DND-41 (cell line): ENCODE measurements around the gene ADAMTSL3.

Source experiments
- EZH2 ChIP-seq: IDR thresholded peaks from 3 replicates; pipeline ENCODE4 v1.6.1; 2012; ENCODE audit warnings: borderline replicate concordance, low read depth, mild to moderate bottlenecking, moderate library complexity, low read length, inconsistent platforms; ENCODE audit not compliant: severe bottlenecking
- TF ChIP-seq, protein P1 (sequence below): IDR thresholded peaks from 2 replicates; pipeline ENCODE4 v1.5.1; 2012; ENCODE audit warnings: borderline replicate concordance, low read length, moderate library complexity, mild to moderate bottlenecking; ENCODE audit not compliant: poor library complexity, severe bottlenecking; ENCODE audit errors: extremely low read depth

DNA sequence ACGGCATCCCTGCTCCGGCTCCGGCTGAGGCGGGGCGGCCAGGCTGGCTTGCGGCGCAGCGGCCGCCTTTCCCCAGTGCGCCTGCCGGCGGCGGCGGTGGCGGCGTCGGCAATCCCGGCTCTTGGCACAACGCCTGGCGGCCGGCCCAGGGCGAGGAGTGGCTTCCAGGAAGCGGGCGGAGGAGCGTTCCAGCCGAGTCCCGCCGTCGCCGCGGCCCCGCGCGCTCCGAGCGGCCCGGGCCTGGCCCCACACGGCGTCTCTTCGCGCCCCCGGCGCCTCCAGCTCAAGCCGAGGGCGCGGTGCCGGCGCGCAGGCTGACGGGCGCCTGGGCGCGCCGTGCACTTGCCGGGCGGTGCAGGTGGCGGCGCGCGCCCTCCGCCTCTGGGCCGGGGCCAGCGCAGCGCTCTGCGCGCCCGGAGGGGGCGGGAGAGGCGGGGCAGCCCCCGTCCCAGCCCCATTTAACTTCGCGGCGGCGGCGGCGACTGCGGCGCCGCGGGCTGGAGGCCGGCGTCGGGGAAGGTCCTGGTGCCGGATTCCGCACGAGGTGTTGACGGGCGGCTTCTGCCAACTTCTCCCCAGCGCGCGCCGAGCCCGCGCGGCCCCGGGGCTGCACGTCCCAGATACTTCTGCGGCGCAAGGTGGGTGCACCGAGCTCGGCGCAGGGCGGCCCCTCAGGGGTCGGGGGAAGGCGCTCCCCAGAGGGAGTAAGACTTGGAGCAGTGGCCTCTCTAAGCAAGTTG lies at the start of gene ADAMTSL3:
- TF ChIP-seq EZH2, result no peak
- TF ChIP-seq, protein P1, sequence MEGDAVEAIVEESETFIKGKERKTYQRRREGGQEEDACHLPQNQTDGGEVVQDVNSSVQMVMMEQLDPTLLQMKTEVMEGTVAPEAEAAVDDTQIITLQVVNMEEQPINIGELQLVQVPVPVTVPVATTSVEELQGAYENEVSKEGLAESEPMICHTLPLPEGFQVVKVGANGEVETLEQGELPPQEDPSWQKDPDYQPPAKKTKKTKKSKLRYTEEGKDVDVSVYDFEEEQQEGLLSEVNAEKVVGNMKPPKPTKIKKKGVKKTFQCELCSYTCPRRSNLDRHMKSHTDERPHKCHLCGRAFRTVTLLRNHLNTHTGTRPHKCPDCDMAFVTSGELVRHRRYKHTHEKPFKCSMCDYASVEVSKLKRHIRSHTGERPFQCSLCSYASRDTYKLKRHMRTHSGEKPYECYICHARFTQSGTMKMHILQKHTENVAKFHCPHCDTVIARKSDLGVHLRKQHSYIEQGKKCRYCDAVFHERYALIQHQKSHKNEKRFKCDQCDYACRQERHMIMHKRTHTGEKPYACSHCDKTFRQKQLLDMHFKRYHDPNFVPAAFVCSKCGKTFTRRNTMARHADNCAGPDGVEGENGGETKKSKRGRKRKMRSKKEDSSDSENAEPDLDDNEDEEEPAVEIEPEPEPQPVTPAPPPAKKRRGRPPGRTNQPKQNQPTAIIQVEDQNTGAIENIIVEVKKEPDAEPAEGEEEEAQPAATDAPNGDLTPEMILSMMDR, result no peak
